GM23338 (cell line): ENCODE measurements around the gene RALGPS1.

Experiments used
- CREB1 ChIP-seq: fragments of 250-450 bp; sonication (Bioruptor Pico); IDR thresholded peaks from 2 replicates; pipeline ENCODE4 v1.5.0; 2020; ENCODE audit warnings: low read depth, mild to moderate bottlenecking, moderate library complexity
- CTCF ChIP-seq, 2 experiments: fragments of 200-600 bp in 1 of 2; sonication (generic) in 1 of 2; conservative IDR thresholded peaks; 2 replicates each; pipeline versions ENCODE4 v1.5.1 to v1.6.1; 2016 to 2017; ENCODE audit warnings: antibody characterized with exemption in 2 of 2, low read depth in 2 of 2, mild to moderate bottlenecking in 2 of 2, moderate library complexity in 1 of 2
- ETS1 ChIP-seq: IDR thresholded peaks from 2 replicates; pipeline ENCODE4 v1.6.1; 2016; ENCODE audit warnings: antibody characterized with exemption
- EZH2 ChIP-seq: fragments of 200-600 bp; sonication (generic); IDR thresholded peaks from one replicate; pipeline ENCODE4 v1.8.0; 2017; ENCODE audit warnings: antibody characterized with exemption, mild to moderate bottlenecking, low read depth; ENCODE audit not compliant: unreplicated experiment
- EZH2phosphoT487 ChIP-seq: fragments of 200-600 bp; sonication (generic); IDR thresholded peaks from one replicate; pipeline ENCODE4 v1.8.1; 2018; ENCODE audit warnings: antibody characterized with exemption; ENCODE audit not compliant: unreplicated experiment
- JUNB ChIP-seq: IDR thresholded peaks from one replicate; pipeline ENCODE4 v1.6.1; 2016; ENCODE audit warnings: antibody characterized with exemption; ENCODE audit not compliant: unreplicated experiment
- POLR2AphosphoS5 ChIP-seq: IDR thresholded peaks from 2 replicates; pipeline ENCODE4 v1.6.1; 2016; ENCODE audit warnings: antibody characterized with exemption, low read depth
- REST ChIP-seq: IDR thresholded peaks from one replicate; pipeline ENCODE4 v1.6.1; 2018; ENCODE audit warnings: antibody characterized with exemption; ENCODE audit not compliant: unreplicated experiment
- STAT1 ChIP-seq: IDR thresholded peaks from one replicate; pipeline ENCODE4 v1.6.1; 2016; ENCODE audit warnings: antibody characterized with exemption; ENCODE audit not compliant: unreplicated experiment
- ZNF114 ChIP-seq: fragments of 250-450 bp; sonication (Bioruptor Pico); IDR thresholded peaks from 2 replicates; pipeline ENCODE4 v1.5.0; 2020; ENCODE audit warnings: mild to moderate bottlenecking, moderate library complexity
- ZNF331 ChIP-seq: fragments of 250-450 bp; sonication (Bioruptor Pico); IDR thresholded peaks from 2 replicates; pipeline ENCODE4 v1.5.0; 2020; ENCODE audit warnings: low read depth, mild to moderate bottlenecking, moderate library complexity
- TF ChIP-seq, protein P1 (sequence below): fragments of 250-450 bp; sonication (Bioruptor Pico); IDR thresholded peaks from 2 replicates; pipeline ENCODE4 v1.5.0; 2020; ENCODE audit warnings: mild to moderate bottlenecking, moderate library complexity

DNA sequence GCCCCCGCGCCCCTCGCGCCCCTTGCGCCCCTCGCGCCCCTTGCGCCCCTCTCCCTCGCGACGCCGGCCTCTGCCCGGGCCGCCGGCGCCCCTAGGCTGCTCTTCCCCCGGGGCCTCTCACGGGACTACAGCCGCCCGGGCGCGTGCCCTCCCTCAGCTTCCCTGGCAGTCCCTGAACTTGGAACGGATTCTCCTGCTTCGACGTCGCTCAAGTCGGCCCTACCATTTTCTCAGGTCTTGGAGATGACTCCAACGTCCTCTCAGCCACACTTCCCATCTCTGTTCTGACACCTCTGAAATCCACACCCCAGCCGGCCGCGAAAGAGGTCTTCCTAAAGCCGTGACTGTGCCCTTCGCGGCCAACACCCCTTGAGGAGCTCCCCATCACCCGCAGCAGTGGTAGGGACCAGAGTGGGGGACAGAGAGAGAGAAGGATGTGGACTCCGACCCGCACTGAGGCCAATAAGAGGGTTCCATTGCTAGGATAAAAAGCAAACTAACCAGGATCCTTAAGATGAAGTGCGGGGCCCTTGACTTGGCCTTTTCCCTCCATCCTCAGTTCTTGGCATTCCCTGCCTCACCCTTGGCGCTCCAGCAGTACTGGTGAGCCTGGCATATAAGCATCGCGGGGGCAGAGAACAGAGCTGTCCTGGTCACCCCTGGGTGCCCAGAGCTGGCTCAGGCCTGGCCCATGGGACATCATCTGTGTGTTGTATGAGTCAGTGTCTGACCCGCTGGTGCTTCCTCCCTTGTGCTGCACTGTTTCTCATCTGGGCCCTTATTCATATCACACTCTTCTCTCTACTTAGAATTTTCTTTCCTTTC, 311.4 kb downstream of the RALGPS1 start:
- TF ChIP-seq CTCF (conservative IDR thresholded peaks at IDR 0.05; ENCODE audit: low read depth in 2 of 2) (no peak), CREB1 (CRISPR knock-in tag) (no peak), POLR2AphosphoS5 (no peak), EZH2 (peak; percentile 36), JUNB (no peak), ZNF114 (CRISPR knock-in tag) (no peak), EZH2phosphoT487 (no peak), REST (no peak), STAT1 (no peak), ETS1 (no peak), ZNF331 (CRISPR knock-in tag) (no peak)
- TF ChIP-seq, protein P1, sequence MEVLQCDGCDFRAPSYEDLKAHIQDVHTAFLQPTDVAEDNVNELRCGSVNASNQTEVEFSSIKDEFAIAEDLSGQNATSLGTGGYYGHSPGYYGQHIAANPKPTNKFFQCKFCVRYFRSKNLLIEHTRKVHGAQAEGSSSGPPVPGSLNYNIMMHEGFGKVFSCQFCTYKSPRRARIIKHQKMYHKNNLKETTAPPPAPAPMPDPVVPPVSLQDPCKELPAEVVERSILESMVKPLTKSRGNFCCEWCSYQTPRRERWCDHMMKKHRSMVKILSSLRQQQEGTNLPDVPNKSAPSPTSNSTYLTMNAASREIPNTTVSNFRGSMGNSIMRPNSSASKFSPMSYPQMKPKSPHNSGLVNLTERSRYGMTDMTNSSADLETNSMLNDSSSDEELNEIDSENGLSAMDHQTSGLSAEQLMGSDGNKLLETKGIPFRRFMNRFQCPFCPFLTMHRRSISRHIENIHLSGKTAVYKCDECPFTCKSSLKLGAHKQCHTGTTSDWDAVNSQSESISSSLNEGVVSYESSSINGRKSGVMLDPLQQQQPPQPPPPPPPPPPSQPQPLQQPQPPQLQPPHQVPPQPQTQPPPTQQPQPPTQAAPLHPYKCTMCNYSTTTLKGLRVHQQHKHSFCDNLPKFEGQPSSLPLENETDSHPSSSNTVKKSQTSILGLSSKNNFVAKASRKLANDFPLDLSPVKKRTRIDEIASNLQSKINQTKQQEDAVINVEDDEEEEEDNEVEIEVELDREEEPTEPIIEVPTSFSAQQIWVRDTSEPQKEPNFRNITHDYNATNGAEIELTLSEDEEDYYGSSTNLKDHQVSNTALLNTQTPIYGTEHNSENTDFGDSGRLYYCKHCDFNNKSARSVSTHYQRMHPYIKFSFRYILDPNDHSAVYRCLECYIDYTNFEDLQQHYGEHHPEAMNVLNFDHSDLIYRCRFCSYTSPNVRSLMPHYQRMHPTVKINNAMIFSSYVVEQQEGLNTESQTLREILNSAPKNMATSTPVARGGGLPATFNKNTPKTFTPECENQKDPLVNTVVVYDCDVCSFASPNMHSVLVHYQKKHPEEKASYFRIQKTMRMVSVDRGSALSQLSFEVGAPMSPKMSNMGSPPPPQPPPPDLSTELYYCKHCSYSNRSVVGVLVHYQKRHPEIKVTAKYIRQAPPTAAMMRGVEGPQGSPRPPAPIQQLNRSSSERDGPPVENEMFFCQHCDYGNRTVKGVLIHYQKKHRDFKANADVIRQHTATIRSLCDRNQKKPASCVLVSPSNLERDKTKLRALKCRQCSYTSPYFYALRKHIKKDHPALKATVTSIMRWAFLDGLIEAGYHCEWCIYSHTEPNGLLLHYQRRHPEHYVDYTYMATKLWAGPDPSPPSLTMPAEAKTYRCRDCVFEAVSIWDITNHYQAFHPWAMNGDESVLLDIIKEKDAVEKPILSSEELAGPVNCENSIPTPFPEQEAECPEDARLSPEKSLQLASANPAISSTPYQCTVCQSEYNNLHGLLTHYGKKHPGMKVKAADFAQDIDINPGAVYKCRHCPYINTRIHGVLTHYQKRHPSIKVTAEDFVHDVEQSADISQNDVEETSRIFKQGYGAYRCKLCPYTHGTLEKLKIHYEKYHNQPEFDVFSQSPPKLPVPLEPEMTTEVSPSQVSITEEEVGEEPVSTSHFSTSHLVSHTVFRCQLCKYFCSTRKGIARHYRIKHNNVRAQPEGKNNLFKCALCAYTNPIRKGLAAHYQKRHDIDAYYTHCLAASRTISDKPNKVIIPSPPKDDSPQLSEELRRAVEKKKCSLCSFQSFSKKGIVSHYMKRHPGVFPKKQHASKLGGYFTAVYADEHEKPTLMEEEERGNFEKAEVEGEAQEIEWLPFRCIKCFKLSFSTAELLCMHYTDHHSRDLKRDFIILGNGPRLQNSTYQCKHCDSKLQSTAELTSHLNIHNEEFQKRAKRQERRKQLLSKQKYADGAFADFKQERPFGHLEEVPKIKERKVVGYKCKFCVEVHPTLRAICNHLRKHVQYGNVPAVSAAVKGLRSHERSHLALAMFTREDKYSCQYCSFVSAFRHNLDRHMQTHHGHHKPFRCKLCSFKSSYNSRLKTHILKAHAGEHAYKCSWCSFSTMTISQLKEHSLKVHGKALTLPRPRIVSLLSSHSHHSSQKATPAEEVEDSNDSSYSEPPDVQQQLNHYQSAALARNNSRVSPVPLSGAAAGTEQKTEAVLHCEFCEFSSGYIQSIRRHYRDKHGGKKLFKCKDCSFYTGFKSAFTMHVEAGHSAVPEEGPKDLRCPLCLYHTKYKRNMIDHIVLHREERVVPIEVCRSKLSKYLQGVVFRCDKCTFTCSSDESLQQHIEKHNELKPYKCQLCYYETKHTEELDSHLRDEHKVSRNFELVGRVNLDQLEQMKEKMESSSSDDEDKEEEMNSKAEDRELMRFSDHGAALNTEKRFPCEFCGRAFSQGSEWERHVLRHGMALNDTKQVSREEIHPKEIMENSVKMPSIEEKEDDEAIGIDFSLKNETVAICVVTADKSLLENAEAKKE (CRISPR knock-in tag), result no peak
